RWPE2 (cell line): ENCODE measurements around the gene CHCHD6.

Experiments
- ATAC-seq: fragments of 200-7000 bp; cut with Tn5 transposase; 3 replicates; pipeline ENCODE4 v1.9.1; 2021; ENCODE audit warnings: low read depth
- DNase-seq: peaks from one replicate; pipeline ENCODE4 v3.0.0-alpha.2; 2020; ENCODE audit warnings: low spot score
- H3K27ac ChIP-seq: fragments of 450-650 bp; 2 replicates; pipeline ENCODE4 v1.5.1; 2017; ENCODE audit warnings: mild to moderate bottlenecking; ENCODE audit not compliant: poor library complexity, severe bottlenecking
- H3K27me3 ChIP-seq: fragments of 250-450 bp; sonication (Bioruptor Pico); 2 replicates; pipeline ENCODE4 v1.5.1; 2021; ENCODE audit warnings: mild to moderate bottlenecking, moderate library complexity; ENCODE audit not compliant: insufficient read depth, poor library complexity, severe bottlenecking
- H3K36me3 ChIP-seq: fragments of 250-450 bp; sonication (Bioruptor Pico); 2 replicates; pipeline ENCODE4 v1.5.1; 2020; ENCODE audit warnings: low read depth, mild to moderate bottlenecking, moderate library complexity
- H3K4me1 ChIP-seq: fragments of 250-450 bp; sonication (Bioruptor Pico); 2 replicates; pipeline ENCODE4 v1.5.1; 2021; ENCODE audit warnings: mild to moderate bottlenecking, moderate library complexity; ENCODE audit not compliant: insufficient read depth, poor library complexity, severe bottlenecking
- H3K4me3 ChIP-seq: fragments of 250-450 bp; sonication (Bioruptor Pico); 2 replicates; pipeline ENCODE4 v1.5.1; 2021; ENCODE audit warnings: mild to moderate bottlenecking, moderate library complexity; ENCODE audit not compliant: severe bottlenecking
- H3K9me3 ChIP-seq: fragments of 250-450 bp; sonication (Bioruptor Pico); 2 replicates; pipeline ENCODE4 v1.5.1; 2021; ENCODE audit warnings: mild to moderate bottlenecking, moderate library complexity; ENCODE audit not compliant: severe bottlenecking
- TF ChIP-seq, protein P1 (sequence below): fragments of 450-650 bp; IDR thresholded peaks from one replicate; pipeline ENCODE4 v1.5.1; 2017; ENCODE audit warnings: mild to moderate bottlenecking, moderate library complexity; ENCODE audit not compliant: poor library complexity, severe bottlenecking

Gene CHCHD6

DNA sequence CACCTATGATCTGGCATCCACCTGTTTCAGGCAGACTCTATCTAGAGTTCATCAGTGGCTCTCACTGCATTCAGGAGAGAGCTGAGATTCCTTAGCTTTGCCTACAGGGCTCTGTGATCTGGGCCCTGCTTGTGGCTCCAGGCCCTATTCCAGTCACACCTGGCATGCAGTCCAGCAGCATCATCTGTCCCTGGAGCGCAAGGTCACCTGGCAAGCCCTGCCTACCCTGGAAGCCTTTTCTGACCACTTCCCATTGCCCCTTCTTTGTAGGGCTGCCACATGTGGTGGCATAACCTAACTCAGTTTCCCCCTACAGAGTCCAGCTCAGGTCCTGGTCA, 163.8 kb downstream of the CHCHD6 start:
- ATAC-seq (no peak), DNase-seq (no peak)
- H3K4me1 ChIP-seq = no peaks in the 10 kb centered on the region
- no peaks in the 10 kb centered on the region for H3K9me3 ChIP-seq
- H3K4me3 ChIP-seq = no peak overlapping the region
- H3K36me3 ChIP-seq = no peaks in the 10 kb centered on the region
- no peak overlapping the region for H3K27ac ChIP-seq
- TF ChIP-seq, protein P1, sequence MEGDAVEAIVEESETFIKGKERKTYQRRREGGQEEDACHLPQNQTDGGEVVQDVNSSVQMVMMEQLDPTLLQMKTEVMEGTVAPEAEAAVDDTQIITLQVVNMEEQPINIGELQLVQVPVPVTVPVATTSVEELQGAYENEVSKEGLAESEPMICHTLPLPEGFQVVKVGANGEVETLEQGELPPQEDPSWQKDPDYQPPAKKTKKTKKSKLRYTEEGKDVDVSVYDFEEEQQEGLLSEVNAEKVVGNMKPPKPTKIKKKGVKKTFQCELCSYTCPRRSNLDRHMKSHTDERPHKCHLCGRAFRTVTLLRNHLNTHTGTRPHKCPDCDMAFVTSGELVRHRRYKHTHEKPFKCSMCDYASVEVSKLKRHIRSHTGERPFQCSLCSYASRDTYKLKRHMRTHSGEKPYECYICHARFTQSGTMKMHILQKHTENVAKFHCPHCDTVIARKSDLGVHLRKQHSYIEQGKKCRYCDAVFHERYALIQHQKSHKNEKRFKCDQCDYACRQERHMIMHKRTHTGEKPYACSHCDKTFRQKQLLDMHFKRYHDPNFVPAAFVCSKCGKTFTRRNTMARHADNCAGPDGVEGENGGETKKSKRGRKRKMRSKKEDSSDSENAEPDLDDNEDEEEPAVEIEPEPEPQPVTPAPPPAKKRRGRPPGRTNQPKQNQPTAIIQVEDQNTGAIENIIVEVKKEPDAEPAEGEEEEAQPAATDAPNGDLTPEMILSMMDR = no peak
- H3K27me3 ChIP-seq = no peaks in the 10 kb centered on the region

DNA sequence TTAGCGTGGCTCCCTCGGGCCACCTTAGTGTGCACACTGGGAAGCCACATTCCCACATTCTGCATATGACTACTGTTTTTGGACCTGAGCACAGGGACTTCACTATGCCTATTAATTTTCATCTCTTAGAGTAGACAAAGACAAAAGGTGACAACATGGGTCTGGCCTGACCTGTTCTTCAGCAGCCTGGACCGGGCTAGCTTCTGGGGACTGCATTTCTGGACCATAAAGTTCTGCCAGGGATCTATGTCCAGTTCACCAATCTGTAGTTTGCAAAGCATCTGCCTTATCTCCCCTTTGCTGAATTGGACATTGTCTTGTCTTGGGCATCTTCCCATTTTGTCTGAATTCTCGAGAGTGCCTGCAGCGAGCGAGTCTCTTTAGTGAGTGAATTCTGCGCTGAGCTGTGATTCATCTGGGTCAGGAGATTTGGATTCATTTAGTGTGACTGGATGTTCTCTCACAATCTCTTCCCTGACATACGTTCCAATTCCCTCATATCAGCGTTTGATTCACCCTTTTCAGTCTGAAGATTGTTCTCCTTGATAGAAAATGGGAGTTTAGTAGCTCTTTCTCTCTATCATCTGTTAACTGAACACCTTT, 166.7 kb downstream of the CHCHD6 start:
- H3K36me3 ChIP-seq = no peaks in the 10 kb centered on the region
- TF ChIP-seq, protein P1 = no peak
- H3K27ac ChIP-seq = no peak overlapping the region
- H3K9me3 ChIP-seq = no peaks in the 10 kb centered on the region
- no peaks in the 10 kb centered on the region for H3K4me1 ChIP-seq
- ATAC-seq (no peak), DNase-seq (no peak)
- H3K4me3 ChIP-seq = no peak overlapping the region
- no peaks in the 10 kb centered on the region for H3K27me3 ChIP-seq

DNA sequence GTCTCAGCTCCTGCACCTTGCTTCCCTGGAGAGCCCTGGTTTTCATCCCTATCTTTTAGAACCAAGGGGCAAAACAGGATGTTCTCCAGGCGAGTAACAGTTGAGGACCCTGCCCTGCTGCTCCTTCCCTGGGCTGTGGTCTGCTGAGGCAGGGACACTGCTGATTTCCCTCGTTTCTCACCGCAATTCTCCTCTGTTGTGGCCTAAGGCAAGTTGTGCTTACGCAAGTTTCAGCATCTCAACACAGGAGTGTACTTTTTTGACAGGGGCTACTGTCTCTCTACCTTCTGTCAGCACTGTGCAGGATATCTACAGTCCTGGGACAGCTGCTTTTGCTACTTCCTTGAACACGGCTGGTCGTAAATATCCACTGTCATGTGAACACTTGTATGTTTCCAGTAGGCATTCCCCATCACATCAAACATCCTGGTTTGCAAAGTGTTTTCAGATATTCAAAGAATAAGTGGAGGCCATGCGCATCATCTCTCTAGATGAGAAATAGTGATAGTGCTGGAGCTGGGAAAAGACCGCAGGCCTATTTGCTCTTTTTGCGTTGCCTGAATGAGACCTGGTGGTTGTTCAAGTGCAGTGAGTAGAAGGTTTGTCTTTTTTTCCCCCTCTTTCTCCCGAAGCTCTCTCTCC, 168.8 kb downstream of the CHCHD6 start:
- H3K9me3 ChIP-seq = no peaks in the 10 kb centered on the region
- DNase-seq = no peak
- H3K36me3 ChIP-seq = no peaks in the 10 kb centered on the region
- H3K4me3 ChIP-seq = no peak overlapping the region
- H3K27me3 ChIP-seq = no peaks in the 10 kb centered on the region
- H3K27ac ChIP-seq = no peak overlapping the region
- no peaks in the 10 kb centered on the region for H3K4me1 ChIP-seq
- ATAC-seq = no peak
- TF ChIP-seq, protein P1 = no peak

DNA sequence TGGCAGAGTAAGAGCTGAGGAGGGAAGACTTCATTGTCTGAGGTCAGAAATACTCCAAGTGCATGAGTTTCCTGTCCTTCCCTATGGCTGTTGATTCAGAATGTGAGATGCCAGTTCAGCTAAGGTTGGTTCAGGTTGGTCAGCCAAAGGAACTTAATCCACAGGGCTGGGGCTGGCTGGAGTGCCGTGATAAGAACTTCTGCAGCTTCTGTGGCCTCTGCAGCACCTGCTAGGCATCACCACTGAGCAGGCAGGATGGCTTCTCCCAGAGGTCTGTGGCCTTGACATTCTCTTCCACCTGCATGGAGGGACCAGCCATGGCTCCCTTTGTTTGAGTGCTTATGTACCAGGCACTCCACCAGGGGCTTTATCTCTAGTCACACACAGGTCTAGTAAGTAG, 169.4 kb downstream of the CHCHD6 start:
- Histone ChIP-seq H3K27ac (no peak overlapping the region), H3K4me1 (no peaks in the 10 kb centered on the region), H3K4me3 (no peak overlapping the region), H3K9me3 (no peaks in the 10 kb centered on the region), H3K36me3 (no peaks in the 10 kb centered on the region), H3K27me3 (no peaks in the 10 kb centered on the region)
- ATAC-seq (no peak), DNase-seq (no peak)
- TF ChIP-seq, protein P1 = no peak

DNA sequence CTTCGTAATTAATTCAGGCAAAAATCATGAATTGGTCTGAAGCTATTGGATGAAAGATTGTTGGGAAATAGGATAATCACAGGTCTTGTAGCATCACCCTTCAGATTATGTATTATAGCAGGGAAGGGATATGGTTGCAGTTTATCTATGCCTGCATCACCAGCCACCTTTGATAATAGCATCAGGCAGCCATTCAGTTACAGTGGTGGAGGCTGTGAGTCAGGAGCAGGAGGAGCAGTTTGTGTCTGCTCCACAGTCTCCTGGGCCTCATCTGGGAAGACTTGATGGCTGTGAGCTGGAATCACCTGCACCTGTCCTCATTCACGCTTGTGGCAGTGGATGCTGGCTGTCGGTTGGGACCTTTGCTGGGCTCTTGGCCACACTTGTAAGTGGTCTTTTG, 174.6 kb downstream of the CHCHD6 start:
- Histone ChIP-seq H3K4me3 (no peak overlapping the region), H3K36me3 (no peaks in the 10 kb centered on the region), H3K4me1 (no peaks in the 10 kb centered on the region), H3K27ac (no peak overlapping the region), H3K27me3 (no peaks in the 10 kb centered on the region), H3K9me3 (no peaks in the 10 kb centered on the region)
- ATAC-seq (no peak), DNase-seq (no peak)
- TF ChIP-seq, protein P1 = no peak
